HFFc6 (cell line): ENCODE data around the gene RGS4. TPM values are rescaled to one million over a fixed set of nuclear protein-coding genes. Genes with fewer than 3 reads are reported as not detected.

Source experiments
- DNase-seq: peaks from one replicate; pipeline ENCODE4 v3.0.0-alpha.2; 2018
- H3K27ac Mint-ChIP-seq: 2 replicates; pipeline ENCODE4 v1.8.0; 2020; ENCODE audit warnings: mild to moderate bottlenecking, mixed read lengths
- H3K27me3 Mint-ChIP-seq: 2 replicates; pipeline ENCODE4 v1.8.0; 2021; ENCODE audit warnings: mild to moderate bottlenecking, moderate library complexity, mixed read lengths; ENCODE audit not compliant: insufficient read depth
- H3K36me3 Mint-ChIP-seq: 2 replicates; pipeline ENCODE4 v1.8.0; 2021; ENCODE audit warnings: low read depth, mixed read lengths
- H3K4me1 Mint-ChIP-seq: 2 replicates; pipeline ENCODE4 v1.8.0; 2020; ENCODE audit warnings: low read depth, mixed read lengths
- H3K4me3 Mint-ChIP-seq: 2 replicates; pipeline ENCODE4 v1.8.0; 2020; ENCODE audit warnings: mild to moderate bottlenecking, moderate library complexity, mixed read lengths
- H3K9me3 Mint-ChIP-seq: 2 replicates; pipeline ENCODE4 v1.8.0; 2020; ENCODE audit warnings: mild to moderate bottlenecking, mixed read lengths
- CTCF ChIP-seq: fragments of 200-600 bp; sonication (generic); IDR thresholded peaks from 2 replicates; pipeline ENCODE4 v1.5.0; 2021; ENCODE audit warnings: antibody characterized with exemption, mild to moderate bottlenecking
- total RNA-seq, 6 experiments: library from RNA; stranded (reverse); fragmentation: NEBNext Ultra II Directional; extraction: Animal tissue kit (Norgen Biotek cat#: 25700); gene quantifications; 2 replicates in 1 of 6; 3 replicates in 5 of 6; pipeline ENCODE4 v1.2.3, GENCODE V29; 2021

Gene RGS4
- total RNA-seq, 6 experiments from 2014 or later: 32.3 to 48.6 (median 37.3) TPM

- H3K9me3 Mint-ChIP-seq: no peaks in the 10 kb centered on the region
- no peak for DNase-seq
- peaks cover 23% of the 10 kb centered on the region for H3K4me1 Mint-ChIP-seq
- no peak overlapping the region for H3K27ac Mint-ChIP-seq
- H3K36me3 Mint-ChIP-seq: no peaks in the 10 kb centered on the region
- no peak overlapping the region for H3K4me3 Mint-ChIP-seq
- TF ChIP-seq CTCF: no peak
- H3K27me3 Mint-ChIP-seq: no peaks in the 10 kb centered on the region; the same call in 1 of the 2 replicates
These were observed 26.1 kb downstream of the RGS4 start for GRCh38 chr1:163095213-163095612.

- Mint-ChIP-seq H3K27ac (no peak overlapping the region), H3K9me3 (no peaks in the 10 kb centered on the region; the same call in 1 of the 2 replicates), H3K36me3 (no peaks in the 10 kb centered on the region), H3K4me3 (no peak overlapping the region), H3K4me1 (peaks cover 22% of the 10 kb centered on the region), H3K27me3 (no peaks in the 10 kb centered on the region)
- no peak for TF ChIP-seq CTCF
- no peak for DNase-seq
These were observed 33.4 kb downstream of the RGS4 start for GRCh38 chr1:163102590-163102989.

- Mint-ChIP-seq H3K27ac (no peak overlapping the region), H3K36me3 (no peaks in the 10 kb centered on the region; the same call in 1 of the 2 replicates), H3K4me3 (no peak overlapping the region), H3K27me3 (no peaks in the 10 kb centered on the region), H3K4me1 (peaks cover 22% of the 10 kb centered on the region), H3K9me3 (no peaks in the 10 kb centered on the region; the same call in 1 of the 2 replicates)
- DNase-seq: no peak
- no peak for TF ChIP-seq CTCF
These were observed 35.4 kb downstream of the RGS4 start for GRCh38 chr1:163104385-163105099.

GRCh38 chr1:163106364-163106987 is 37.3 kb downstream of the RGS4 start:
- H3K9me3 Mint-ChIP-seq: peaks cover 7% of the 10 kb centered on the region
- H3K4me3 Mint-ChIP-seq: no peak overlapping the region
- H3K36me3 Mint-ChIP-seq: peaks cover 8% of the 10 kb centered on the region; the same call in 1 of the 2 replicates
- peaks cover 22% of the 10 kb centered on the region for H3K4me1 Mint-ChIP-seq
- H3K27ac Mint-ChIP-seq: no peak overlapping the region
- no peak for TF ChIP-seq CTCF
- no peaks in the 10 kb centered on the region for H3K27me3 Mint-ChIP-seq
- DNase-seq: no peak

GRCh38 chr1:163107655-163108054 is 38.5 kb downstream of the RGS4 start:
- Mint-ChIP-seq H3K27ac (no peak overlapping the region), H3K36me3 (peaks cover 8% of the 10 kb centered on the region; the same call in 1 of the 2 replicates)

More at GRCh38 chr1:163107655-163108054, 38.5 kb downstream of the RGS4 start:
- no peaks in the 10 kb centered on the region for H3K27me3 Mint-ChIP-seq
- no peak for TF ChIP-seq CTCF
- DNase-seq: no peak
- peaks cover 22% of the 10 kb centered on the region for H3K4me1 Mint-ChIP-seq
- peaks cover 7% of the 10 kb centered on the region for H3K9me3 Mint-ChIP-seq
- H3K4me3 Mint-ChIP-seq: no peak overlapping the region
